Measurements from ENCODE around the gene FGGY. TPM values are rescaled to one million over a fixed set of nuclear protein-coding genes. Genes with fewer than 3 reads are reported as not detected.

Gene FGGY
- total RNA-seq, 1 donor from 2014 or later = 24.3 TPM

- TF ChIP-seq, protein P1, sequence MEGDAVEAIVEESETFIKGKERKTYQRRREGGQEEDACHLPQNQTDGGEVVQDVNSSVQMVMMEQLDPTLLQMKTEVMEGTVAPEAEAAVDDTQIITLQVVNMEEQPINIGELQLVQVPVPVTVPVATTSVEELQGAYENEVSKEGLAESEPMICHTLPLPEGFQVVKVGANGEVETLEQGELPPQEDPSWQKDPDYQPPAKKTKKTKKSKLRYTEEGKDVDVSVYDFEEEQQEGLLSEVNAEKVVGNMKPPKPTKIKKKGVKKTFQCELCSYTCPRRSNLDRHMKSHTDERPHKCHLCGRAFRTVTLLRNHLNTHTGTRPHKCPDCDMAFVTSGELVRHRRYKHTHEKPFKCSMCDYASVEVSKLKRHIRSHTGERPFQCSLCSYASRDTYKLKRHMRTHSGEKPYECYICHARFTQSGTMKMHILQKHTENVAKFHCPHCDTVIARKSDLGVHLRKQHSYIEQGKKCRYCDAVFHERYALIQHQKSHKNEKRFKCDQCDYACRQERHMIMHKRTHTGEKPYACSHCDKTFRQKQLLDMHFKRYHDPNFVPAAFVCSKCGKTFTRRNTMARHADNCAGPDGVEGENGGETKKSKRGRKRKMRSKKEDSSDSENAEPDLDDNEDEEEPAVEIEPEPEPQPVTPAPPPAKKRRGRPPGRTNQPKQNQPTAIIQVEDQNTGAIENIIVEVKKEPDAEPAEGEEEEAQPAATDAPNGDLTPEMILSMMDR (conservative IDR thresholded peaks at IDR 0.05; ENCODE audit: low read depth, low read length) = no peak
- DNase-seq (ENCODE audit: low read depth) = no peak
- no peak overlapping the region for H3K4me3 ChIP-seq (ENCODE audit: low read depth, low read length)
These were observed 334.8 kb downstream of the FGGY start for GRCh38 chr1:59631561-59632255.

- TF ChIP-seq, protein P1 (conservative IDR thresholded peaks at IDR 0.05; ENCODE audit: low read depth, low read length) = no peak
- DNase-seq (ENCODE audit: low read depth) = no peak
- no peak overlapping the region for H3K4me3 ChIP-seq (ENCODE audit: low read depth, low read length)
These were observed 338.2 kb downstream of the FGGY start for GRCh38 chr1:59635097-59635496.

- no peak overlapping the region for H3K4me3 ChIP-seq (ENCODE audit: low read depth, low read length)
- peak; percentile 15 for DNase-seq (ENCODE audit: low read depth)
- TF ChIP-seq, protein P1 (conservative IDR thresholded peaks at IDR 0.05; ENCODE audit: low read depth, low read length) = no peak
These were observed 341.4 kb downstream of the FGGY start for GRCh38 chr1:59638231-59638711.

GRCh38 chr1:59639266-59639665 is 342.4 kb downstream of the FGGY start:
- TF ChIP-seq, protein P1 (conservative IDR thresholded peaks at IDR 0.05; ENCODE audit: low read depth, low read length) = no peak
- no peak for DNase-seq (ENCODE audit: low read depth)

DNA sequence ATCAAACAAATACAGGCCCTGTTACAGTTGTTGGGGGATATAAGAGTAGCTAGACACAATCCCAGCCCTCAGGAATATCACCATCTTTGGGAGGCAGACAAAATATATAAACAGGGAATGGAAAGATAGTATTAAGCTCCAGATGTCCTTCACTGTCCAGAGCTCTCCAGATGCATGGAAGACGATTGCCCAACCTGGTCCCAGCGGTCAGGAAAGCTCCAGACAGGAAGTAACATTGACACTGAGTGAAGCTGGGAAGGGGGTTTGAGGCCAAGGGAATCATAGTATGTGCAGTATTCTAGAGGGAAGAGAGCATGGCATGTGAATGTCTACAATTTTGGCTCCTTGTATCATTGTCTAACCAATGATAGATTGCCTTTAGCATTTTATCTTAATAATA is 344.0 kb downstream of the FGGY start:
- no peak for DNase-seq (ENCODE audit: low read depth)
- TF ChIP-seq, protein P1 (conservative IDR thresholded peaks at IDR 0.05; ENCODE audit: low read depth, low read length) = no peak

More at GRCh38 chr1:59639266-59639665, 342.4 kb downstream of the FGGY start:
- no peak overlapping the region for H3K4me3 ChIP-seq (ENCODE audit: low read depth, low read length)

GRCh38 chr1:59641836-59642235 is 344.9 kb downstream of the FGGY start:
- DNase-seq (ENCODE audit: low read depth) = no peak
- no peak overlapping the region for H3K4me3 ChIP-seq (ENCODE audit: low read depth, low read length)
- TF ChIP-seq, protein P1 (conservative IDR thresholded peaks at IDR 0.05; ENCODE audit: low read depth, low read length) = no peak

More for the DNA sequence above, 344.0 kb downstream of the FGGY start:
- H3K4me3 ChIP-seq (ENCODE audit: low read depth, low read length) = no peak overlapping the region

DNA sequence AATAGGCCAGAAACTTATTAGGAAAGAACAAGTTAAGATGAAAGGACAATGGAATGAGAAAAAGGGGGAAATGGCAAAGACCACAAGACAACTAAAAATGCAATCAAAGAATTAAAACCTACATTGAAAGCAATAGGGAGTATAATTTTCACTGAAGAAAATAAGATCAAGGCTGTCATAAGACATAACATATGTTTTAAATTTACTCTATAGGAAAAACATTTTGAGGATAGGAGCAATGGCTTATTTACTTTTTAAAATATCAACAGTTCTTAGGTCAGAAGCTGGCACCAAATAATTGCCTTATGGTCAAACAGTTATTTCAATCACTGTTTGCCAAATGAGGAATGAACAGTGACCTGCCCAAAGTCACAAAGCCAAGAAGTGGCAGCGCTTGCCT is 346.6 kb downstream of the FGGY start:
- DNase-seq (ENCODE audit: low read depth) = no peak
- no peak overlapping the region for H3K4me3 ChIP-seq (ENCODE audit: low read depth, low read length)
- TF ChIP-seq, protein P1 (conservative IDR thresholded peaks at IDR 0.05; ENCODE audit: low read depth, low read length) = no peak
